ENCODE measurements around the gene IHH.

DNA sequence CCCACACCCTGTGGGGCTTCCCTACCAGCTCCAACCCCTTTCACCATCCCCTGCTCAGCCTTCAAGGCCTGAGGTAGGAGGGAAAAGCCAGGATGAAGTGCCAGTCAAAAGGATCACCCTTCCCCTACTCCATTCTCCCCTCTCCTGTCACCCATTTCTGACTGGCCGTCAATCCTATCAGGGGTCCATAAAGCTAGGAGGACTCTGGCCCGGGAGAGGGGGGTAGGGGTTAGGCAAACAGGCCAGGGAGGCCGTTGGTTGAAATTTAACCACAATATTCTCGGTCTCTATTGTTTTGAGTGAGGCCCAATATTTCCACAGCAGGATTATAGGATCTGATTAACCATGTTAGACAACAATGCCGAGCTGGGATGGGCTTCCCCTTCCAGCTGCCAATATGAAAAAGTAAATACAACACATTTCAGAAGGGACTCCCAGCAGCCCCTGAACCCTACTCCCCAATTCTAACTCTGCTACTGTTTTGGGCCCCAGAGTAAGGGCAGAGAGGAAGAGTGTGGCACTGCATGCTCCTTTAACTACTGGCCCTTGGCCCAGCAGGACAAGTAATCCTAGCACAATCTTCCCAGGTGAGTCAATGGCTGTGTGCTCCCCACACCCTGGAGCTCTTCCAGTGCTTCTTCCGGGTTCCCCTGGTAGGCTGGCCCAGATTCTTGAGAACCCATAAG lies 10.6 kb upstream of the IHH start:
- peak; percentile 46 for TF ChIP-seq ELF1 (IDR thresholded peaks at IDR 0.05; ENCODE audit: borderline replicate concordance, low read depth)
- TF ChIP-seq, protein P1, sequence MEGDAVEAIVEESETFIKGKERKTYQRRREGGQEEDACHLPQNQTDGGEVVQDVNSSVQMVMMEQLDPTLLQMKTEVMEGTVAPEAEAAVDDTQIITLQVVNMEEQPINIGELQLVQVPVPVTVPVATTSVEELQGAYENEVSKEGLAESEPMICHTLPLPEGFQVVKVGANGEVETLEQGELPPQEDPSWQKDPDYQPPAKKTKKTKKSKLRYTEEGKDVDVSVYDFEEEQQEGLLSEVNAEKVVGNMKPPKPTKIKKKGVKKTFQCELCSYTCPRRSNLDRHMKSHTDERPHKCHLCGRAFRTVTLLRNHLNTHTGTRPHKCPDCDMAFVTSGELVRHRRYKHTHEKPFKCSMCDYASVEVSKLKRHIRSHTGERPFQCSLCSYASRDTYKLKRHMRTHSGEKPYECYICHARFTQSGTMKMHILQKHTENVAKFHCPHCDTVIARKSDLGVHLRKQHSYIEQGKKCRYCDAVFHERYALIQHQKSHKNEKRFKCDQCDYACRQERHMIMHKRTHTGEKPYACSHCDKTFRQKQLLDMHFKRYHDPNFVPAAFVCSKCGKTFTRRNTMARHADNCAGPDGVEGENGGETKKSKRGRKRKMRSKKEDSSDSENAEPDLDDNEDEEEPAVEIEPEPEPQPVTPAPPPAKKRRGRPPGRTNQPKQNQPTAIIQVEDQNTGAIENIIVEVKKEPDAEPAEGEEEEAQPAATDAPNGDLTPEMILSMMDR (IDR thresholded peaks at IDR 0.05 in 2 of 3, conservative IDR thresholded peaks at IDR 0.05 in 1 of 3; ENCODE audit: borderline replicate concordance in 1 of 3, insufficient read depth in 1 of 3, low read depth in 2 of 3, low read length in 2 of 3): no peak
- TF ChIP-seq POLR2A (IDR thresholded peaks at IDR 0.05; ENCODE audit: borderline replicate concordance, extremely low read depth, insufficient read depth, insufficient read length): no peak
- no peak for TF ChIP-seq CEBPB (IDR thresholded peaks at IDR 0.05; ENCODE audit: low read depth)
- no peak for TF ChIP-seq ZFX (IDR thresholded peaks at IDR 0.05)
- TF ChIP-seq, protein P2, sequence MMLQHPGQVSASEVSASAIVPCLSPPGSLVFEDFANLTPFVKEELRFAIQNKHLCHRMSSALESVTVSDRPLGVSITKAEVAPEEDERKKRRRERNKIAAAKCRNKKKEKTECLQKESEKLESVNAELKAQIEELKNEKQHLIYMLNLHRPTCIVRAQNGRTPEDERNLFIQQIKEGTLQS (IDR thresholded peaks at IDR 0.05): no peak
- no peak for TF ChIP-seq RAD21 (IDR thresholded peaks at IDR 0.05; ENCODE audit: low read depth)
- no peak for TF ChIP-seq EZH2phosphoT487 (IDR thresholded peaks at IDR 0.05; ENCODE audit: borderline replicate concordance)
- no peak; the same call in 1 of the 2 replicates for TF ChIP-seq POLR2AphosphoS5 (IDR thresholded peaks at IDR 0.05; ENCODE audit: low read depth, low read length)
- TF ChIP-seq, protein P3, sequence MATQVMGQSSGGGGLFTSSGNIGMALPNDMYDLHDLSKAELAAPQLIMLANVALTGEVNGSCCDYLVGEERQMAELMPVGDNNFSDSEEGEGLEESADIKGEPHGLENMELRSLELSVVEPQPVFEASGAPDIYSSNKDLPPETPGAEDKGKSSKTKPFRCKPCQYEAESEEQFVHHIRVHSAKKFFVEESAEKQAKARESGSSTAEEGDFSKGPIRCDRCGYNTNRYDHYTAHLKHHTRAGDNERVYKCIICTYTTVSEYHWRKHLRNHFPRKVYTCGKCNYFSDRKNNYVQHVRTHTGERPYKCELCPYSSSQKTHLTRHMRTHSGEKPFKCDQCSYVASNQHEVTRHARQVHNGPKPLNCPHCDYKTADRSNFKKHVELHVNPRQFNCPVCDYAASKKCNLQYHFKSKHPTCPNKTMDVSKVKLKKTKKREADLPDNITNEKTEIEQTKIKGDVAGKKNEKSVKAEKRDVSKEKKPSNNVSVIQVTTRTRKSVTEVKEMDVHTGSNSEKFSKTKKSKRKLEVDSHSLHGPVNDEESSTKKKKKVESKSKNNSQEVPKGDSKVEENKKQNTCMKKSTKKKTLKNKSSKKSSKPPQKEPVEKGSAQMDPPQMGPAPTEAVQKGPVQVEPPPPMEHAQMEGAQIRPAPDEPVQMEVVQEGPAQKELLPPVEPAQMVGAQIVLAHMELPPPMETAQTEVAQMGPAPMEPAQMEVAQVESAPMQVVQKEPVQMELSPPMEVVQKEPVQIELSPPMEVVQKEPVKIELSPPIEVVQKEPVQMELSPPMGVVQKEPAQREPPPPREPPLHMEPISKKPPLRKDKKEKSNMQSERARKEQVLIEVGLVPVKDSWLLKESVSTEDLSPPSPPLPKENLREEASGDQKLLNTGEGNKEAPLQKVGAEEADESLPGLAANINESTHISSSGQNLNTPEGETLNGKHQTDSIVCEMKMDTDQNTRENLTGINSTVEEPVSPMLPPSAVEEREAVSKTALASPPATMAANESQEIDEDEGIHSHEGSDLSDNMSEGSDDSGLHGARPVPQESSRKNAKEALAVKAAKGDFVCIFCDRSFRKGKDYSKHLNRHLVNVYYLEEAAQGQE (IDR thresholded peaks at IDR 0.05; ENCODE audit: low read depth): no peak
